ENCODE results near the gene SPTBN1.

Gene SPTBN1

DNA sequence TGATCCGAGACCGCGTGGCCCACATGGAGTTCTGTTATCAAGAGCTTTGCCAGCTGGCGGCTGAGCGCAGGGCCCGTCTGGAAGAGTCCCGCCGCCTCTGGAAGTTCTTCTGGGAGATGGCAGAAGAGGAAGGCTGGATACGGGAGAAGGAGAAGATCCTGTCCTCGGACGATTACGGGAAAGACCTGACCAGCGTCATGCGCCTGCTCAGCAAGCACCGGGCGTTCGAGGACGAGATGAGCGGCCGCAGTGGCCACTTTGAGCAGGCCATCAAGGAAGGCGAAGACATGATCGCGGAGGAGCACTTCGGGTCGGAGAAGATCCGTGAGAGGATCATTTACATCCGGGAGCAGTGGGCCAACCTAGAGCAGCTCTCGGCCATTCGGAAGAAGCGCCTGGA is 172.8 kb downstream of the SPTBN1 start:
- no peak for TF ChIP-seq EZH2 (IDR thresholded peaks at IDR 0.05; ENCODE audit: borderline replicate concordance, low read depth, low read length, severe bottlenecking)
- TF ChIP-seq, protein P1, sequence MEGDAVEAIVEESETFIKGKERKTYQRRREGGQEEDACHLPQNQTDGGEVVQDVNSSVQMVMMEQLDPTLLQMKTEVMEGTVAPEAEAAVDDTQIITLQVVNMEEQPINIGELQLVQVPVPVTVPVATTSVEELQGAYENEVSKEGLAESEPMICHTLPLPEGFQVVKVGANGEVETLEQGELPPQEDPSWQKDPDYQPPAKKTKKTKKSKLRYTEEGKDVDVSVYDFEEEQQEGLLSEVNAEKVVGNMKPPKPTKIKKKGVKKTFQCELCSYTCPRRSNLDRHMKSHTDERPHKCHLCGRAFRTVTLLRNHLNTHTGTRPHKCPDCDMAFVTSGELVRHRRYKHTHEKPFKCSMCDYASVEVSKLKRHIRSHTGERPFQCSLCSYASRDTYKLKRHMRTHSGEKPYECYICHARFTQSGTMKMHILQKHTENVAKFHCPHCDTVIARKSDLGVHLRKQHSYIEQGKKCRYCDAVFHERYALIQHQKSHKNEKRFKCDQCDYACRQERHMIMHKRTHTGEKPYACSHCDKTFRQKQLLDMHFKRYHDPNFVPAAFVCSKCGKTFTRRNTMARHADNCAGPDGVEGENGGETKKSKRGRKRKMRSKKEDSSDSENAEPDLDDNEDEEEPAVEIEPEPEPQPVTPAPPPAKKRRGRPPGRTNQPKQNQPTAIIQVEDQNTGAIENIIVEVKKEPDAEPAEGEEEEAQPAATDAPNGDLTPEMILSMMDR (IDR thresholded peaks at IDR 0.05; ENCODE audit: borderline replicate concordance, extremely low read depth, low read length, poor library complexity, severe bottlenecking) = no peak
- DNase-seq = no peak
- Histone ChIP-seq H3K27me3 (ENCODE audit: insufficient read depth, low read length, poor library complexity) (no peaks in the 10 kb centered on the region), H3K4me2 (ENCODE audit: insufficient read depth, low read length) (no peak overlapping the region), H3K79me2 (ENCODE audit: insufficient read depth, low read length) (no peaks in the 10 kb centered on the region), H3K9ac (ENCODE audit: low read depth, low read length) (no peak overlapping the region), H3K27ac (ENCODE audit: low read length) (no peak overlapping the region), H3K36me3 (ENCODE audit: insufficient read depth, low read length) (peaks cover 93% of the 10 kb centered on the region), H3K9me3 (ENCODE audit: insufficient read depth, low read length, severe bottlenecking) (no peaks in the 10 kb centered on the region), H4K20me1 (ENCODE audit: insufficient read depth, low read length) (no peaks in the 10 kb centered on the region), H3K4me3 (ENCODE audit: low read depth in 1 of 2, low read length in 2 of 2) (no peak overlapping the region), H2AFZ (ENCODE audit: low read depth, low read length) (no peak overlapping the region), H3K4me1 (ENCODE audit: insufficient read depth, low read length) (no peaks in the 10 kb centered on the region)
- no peak for ATAC-seq (ENCODE audit: insufficient read depth, low read depth)

DNA sequence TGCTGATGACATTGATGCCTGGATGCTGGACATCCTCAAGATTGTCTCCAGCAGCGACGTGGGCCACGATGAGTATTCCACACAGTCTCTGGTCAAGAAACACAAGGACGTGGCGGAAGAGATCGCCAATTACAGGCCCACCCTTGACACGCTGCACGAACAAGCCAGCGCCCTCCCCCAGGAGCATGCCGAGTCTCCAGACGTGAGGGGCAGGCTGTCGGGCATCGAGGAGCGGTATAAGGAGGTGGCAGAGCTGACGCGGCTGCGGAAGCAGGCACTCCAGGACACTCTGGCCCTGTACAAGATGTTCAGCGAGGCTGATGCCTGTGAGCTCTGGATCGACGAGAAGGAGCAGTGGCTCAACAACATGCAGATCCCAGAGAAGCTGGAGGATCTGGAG is 173.3 kb downstream of the SPTBN1 start:
- Histone ChIP-seq H3K4me1 (ENCODE audit: insufficient read depth, low read length) (no peaks in the 10 kb centered on the region), H4K20me1 (ENCODE audit: insufficient read depth, low read length) (no peaks in the 10 kb centered on the region), H3K27ac (ENCODE audit: low read length) (no peak overlapping the region), H3K4me2 (ENCODE audit: insufficient read depth, low read length) (no peak overlapping the region), H2AFZ (ENCODE audit: low read depth, low read length) (no peak overlapping the region), H3K9me3 (ENCODE audit: insufficient read depth, low read length, severe bottlenecking) (no peaks in the 10 kb centered on the region), H3K79me2 (ENCODE audit: insufficient read depth, low read length) (no peaks in the 10 kb centered on the region), H3K4me3 (ENCODE audit: low read depth in 1 of 2, low read length in 2 of 2) (no peak overlapping the region), H3K9ac (ENCODE audit: low read depth, low read length) (no peak overlapping the region), H3K27me3 (ENCODE audit: insufficient read depth, low read length, poor library complexity) (no peaks in the 10 kb centered on the region), H3K36me3 (ENCODE audit: insufficient read depth, low read length) (peaks cover 96% of the 10 kb centered on the region)
- TF ChIP-seq EZH2 (IDR thresholded peaks at IDR 0.05; ENCODE audit: borderline replicate concordance, low read depth, low read length, severe bottlenecking) = no peak
- TF ChIP-seq, protein P1 (IDR thresholded peaks at IDR 0.05; ENCODE audit: borderline replicate concordance, extremely low read depth, low read length, poor library complexity, severe bottlenecking) = no peak
- DNase-seq = no peak
- no peak for ATAC-seq (ENCODE audit: insufficient read depth, low read depth)

DNA sequence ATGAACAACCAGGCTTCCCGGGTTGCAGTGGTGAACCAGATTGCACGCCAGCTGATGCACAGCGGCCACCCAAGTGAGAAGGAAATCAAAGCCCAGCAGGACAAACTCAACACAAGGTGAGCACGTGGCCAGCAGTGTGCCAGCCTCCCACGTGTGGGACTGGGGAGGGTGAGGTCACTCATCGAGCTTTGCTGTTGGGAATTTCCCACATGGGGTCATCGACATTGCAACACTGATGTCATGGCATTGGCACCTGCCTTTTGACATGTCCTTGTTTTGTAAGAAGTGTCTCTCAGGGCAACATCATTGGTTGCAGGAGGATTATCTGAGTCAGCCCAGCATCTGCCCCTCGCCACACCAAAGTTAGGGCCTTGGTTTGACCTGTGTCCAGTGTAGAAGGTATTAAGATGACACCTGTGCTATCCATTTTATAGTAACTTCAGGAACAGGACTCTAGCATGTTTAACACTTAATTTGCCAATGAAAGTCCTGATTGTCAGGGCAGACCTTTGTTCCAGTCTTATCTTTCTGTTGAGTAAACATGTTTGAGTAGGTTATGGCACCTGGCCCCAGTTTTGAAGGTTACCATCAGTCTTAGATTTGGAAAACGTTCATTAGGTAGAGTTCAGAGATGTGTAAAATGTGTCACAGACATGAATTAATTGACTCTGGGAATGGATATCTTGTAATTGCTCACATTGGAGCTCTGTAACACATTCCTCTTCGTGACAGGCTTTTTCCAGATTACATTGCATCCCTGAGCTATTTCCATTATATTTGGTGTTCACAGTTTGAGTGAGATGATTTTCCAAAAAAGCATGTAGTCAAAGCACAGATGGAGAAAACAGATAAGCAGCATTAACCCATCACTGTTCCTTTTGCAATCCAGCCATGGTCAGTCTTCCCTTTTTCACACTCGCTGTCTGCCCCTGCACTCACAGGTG is 174.1 kb downstream of the SPTBN1 start:
- no peaks in the 10 kb centered on the region for H3K9me3 ChIP-seq (ENCODE audit: insufficient read depth, low read length, severe bottlenecking)
- no peak for TF ChIP-seq EZH2 (IDR thresholded peaks at IDR 0.05; ENCODE audit: borderline replicate concordance, low read depth, low read length, severe bottlenecking)
- TF ChIP-seq, protein P1 (IDR thresholded peaks at IDR 0.05; ENCODE audit: borderline replicate concordance, extremely low read depth, low read length, poor library complexity, severe bottlenecking) = no peak
- H3K79me2 ChIP-seq (ENCODE audit: insufficient read depth, low read length) = no peaks in the 10 kb centered on the region
- peaks cover 96% of the 10 kb centered on the region for H3K36me3 ChIP-seq (ENCODE audit: insufficient read depth, low read length)
- H3K27me3 ChIP-seq (ENCODE audit: insufficient read depth, low read length, poor library complexity) = no peaks in the 10 kb centered on the region
- H3K4me2 ChIP-seq (ENCODE audit: insufficient read depth, low read length) = no peak overlapping the region
- no peak overlapping the region for H2AFZ ChIP-seq (ENCODE audit: low read depth, low read length)
- no peak overlapping the region for H3K27ac ChIP-seq (ENCODE audit: low read length)
- H3K4me3 ChIP-seq (ENCODE audit: low read depth in 1 of 2, low read length in 2 of 2) = no peak overlapping the region
- no peaks in the 10 kb centered on the region for H4K20me1 ChIP-seq (ENCODE audit: insufficient read depth, low read length)
- DNase-seq = no peak
- ATAC-seq (ENCODE audit: insufficient read depth, low read depth) = no peak
- H3K4me1 ChIP-seq (ENCODE audit: insufficient read depth, low read length) = no peaks in the 10 kb centered on the region
- no peak overlapping the region for H3K9ac ChIP-seq (ENCODE audit: low read depth, low read length)

Measured in DND-41 (cell line).